Neuronal stem cell (in vitro differentiated cells): ENCODE measurements around the gene DIS3.

ENCODE experiments used
- DNase-seq: peaks from one replicate; pipeline ENCODE4 v3.0.0-alpha.2; 2013; ENCODE audit warnings: low spot score
- H2AFZ ChIP-seq: one replicate; pipeline ENCODE4 v1.6.1; 2013; ENCODE audit warnings: mild to moderate bottlenecking, low read length, inconsistent platforms
- H2AK5ac ChIP-seq: 2 replicates; pipeline ENCODE4 v1.6.1; 2013; ENCODE audit warnings: low read depth, mild to moderate bottlenecking, inconsistent platforms, low read length, moderate library complexity, mixed read lengths
- H2BK120ac ChIP-seq: 2 replicates; pipeline ENCODE4 v1.6.1; 2013; ENCODE audit warnings: low read depth, mild to moderate bottlenecking, inconsistent platforms, low read length, moderate library complexity, mixed read lengths
- H2BK12ac ChIP-seq: one replicate; pipeline ENCODE4 v1.6.1; 2013; ENCODE audit warnings: low read length, inconsistent platforms
- H2BK15ac ChIP-seq: 2 replicates; pipeline ENCODE4 v1.6.1; 2013; ENCODE audit warnings: mild to moderate bottlenecking, low read length, inconsistent platforms, mixed read lengths
- H2BK5ac ChIP-seq: one replicate; pipeline ENCODE4 v1.6.1; 2013; ENCODE audit warnings: inconsistent platforms, mild to moderate bottlenecking, low read length, moderate library complexity
- H3K14ac ChIP-seq: one replicate; pipeline ENCODE4 v1.6.1; 2013; ENCODE audit warnings: low read length, inconsistent platforms
- H3K18ac ChIP-seq: 2 replicates; pipeline ENCODE4 v1.6.1; 2013; ENCODE audit warnings: low read length, inconsistent platforms
- H3K23ac ChIP-seq: 2 replicates; pipeline ENCODE4 v1.6.1; 2013; ENCODE audit warnings: low read depth, mild to moderate bottlenecking, mixed read lengths, low read length, inconsistent platforms; ENCODE audit not compliant: poor library complexity
- H3K27ac ChIP-seq: replicated peaks from 3 replicates; pipeline ENCODE4 v1.5.1; 2013; ENCODE audit warnings: low read length, inconsistent platforms
- H3K27me3 ChIP-seq, 3 experiments: 2 replicates each; pipeline ENCODE4 v1.6.1; 2013; ENCODE audit warnings: low read length in 3 of 3, mild to moderate bottlenecking in 2 of 3, inconsistent platforms in 1 of 3, low read depth in 1 of 3, mixed read lengths in 1 of 3, moderate library complexity in 1 of 3; ENCODE audit not compliant: control insufficient read depth in 3 of 3, insufficient read depth in 3 of 3
- H3K36me3 ChIP-seq, 2 donors: replicated peaks in 1 of 2; 2 replicates each; pipeline ENCODE4 v1.6.1; 2013; ENCODE audit warnings: low read length in 2 of 2; ENCODE audit not compliant: control insufficient read depth in 2 of 2, insufficient read depth in 2 of 2
- H3K4ac ChIP-seq: 2 replicates; pipeline ENCODE4 v1.6.1; 2013; ENCODE audit warnings: inconsistent platforms, mild to moderate bottlenecking, low read length, moderate library complexity
- H3K4me1 ChIP-seq, 2 donors: 1 replicate in 1 of 2; 2 replicates in 1 of 2; pipeline ENCODE4 v1.6.1; 2013; ENCODE audit warnings: low read length in 2 of 2, low read depth in 1 of 2; ENCODE audit not compliant: control insufficient read depth in 2 of 2, insufficient read depth in 1 of 2
- H3K4me2 ChIP-seq: one replicate; pipeline ENCODE4 v1.6.1; 2013; ENCODE audit warnings: mild to moderate bottlenecking, low read length, inconsistent platforms; ENCODE audit not compliant: insufficient read depth, poor library complexity, severe bottlenecking
- H3K4me3 ChIP-seq, 2 donors: 2 replicates each; pipeline ENCODE4 v1.5.1; 2013; ENCODE audit warnings: low read length in 2 of 2, mild to moderate bottlenecking in 2 of 2, inconsistent platforms in 1 of 2, moderate library complexity in 1 of 2
- H3K79me1 ChIP-seq: one replicate; pipeline ENCODE4 v1.6.1; 2013; ENCODE audit warnings: low read depth, mild to moderate bottlenecking, inconsistent platforms, low read length, moderate library complexity
- H3K9ac ChIP-seq: one replicate; pipeline ENCODE4 v1.6.1; 2013; ENCODE audit warnings: mild to moderate bottlenecking, low read depth, low read length, inconsistent platforms; ENCODE audit not compliant: poor library complexity
- H3K9me3 ChIP-seq, 2 donors: replicated peaks in 1 of 2; 2 replicates each; pipeline versions ENCODE3 to v1.6.1; 2013; ENCODE audit warnings: low read length in 2 of 2, mild to moderate bottlenecking in 2 of 2, inconsistent platforms in 1 of 2, low read depth in 1 of 2, mixed read lengths in 1 of 2, moderate library complexity in 1 of 2; ENCODE audit not compliant: control insufficient read depth in 2 of 2, insufficient read depth in 1 of 2
- H4K8ac ChIP-seq: one replicate; pipeline ENCODE4 v1.6.1; 2013; ENCODE audit warnings: low read depth, mild to moderate bottlenecking, inconsistent platforms, low read length, moderate library complexity
- H4K91ac ChIP-seq: one replicate; pipeline ENCODE4 v1.6.1; 2013; ENCODE audit warnings: low read length, low read depth, mild to moderate bottlenecking, inconsistent platforms; ENCODE audit not compliant: poor library complexity
- WGBS, 2 donors: extraction: QIAGEN DNeasy Blood & Tissue Kit; methylation state at CpG; one replicate each; pipeline ENCODE4 v1.1.7; 2013; ENCODE audit warnings: missing lambda C conversion rate in 2 of 2, mixed read lengths in 1 of 2; ENCODE audit not compliant: insufficient read length in 2 of 2, insufficient replicate concordance in 1 of 2; ENCODE audit errors: extremely low coverage in 2 of 2; 5-methylcytosine and 5-hydroxymethylcytosine counted together

The DIS3 gene

GRCh38 chr13:72804301-72804700 lies 22.6 kb upstream of the DIS3 start:
- Histone ChIP-seq H3K4me1 (no peaks in the 10 kb centered on the region), H2BK12ac (no peak overlapping the region), H3K27ac (no peak overlapping the region), H4K8ac (no peak overlapping the region), H2AK5ac (no peak overlapping the region), H3K9ac (no peak overlapping the region), H3K36me3 (peaks cover 0 to 75% of the 10 kb centered on the region in 2 donors), H3K4ac (no peak overlapping the region), H2BK15ac (no peak overlapping the region), H3K4me2 (no peak overlapping the region), H2BK5ac (no peak overlapping the region), H3K23ac (no peak overlapping the region), H3K79me1 (no peaks in the 10 kb centered on the region), H2BK120ac (no peak overlapping the region), H4K91ac (no peak overlapping the region), H3K18ac (no peak overlapping the region), H3K27me3 (no peaks in the 10 kb centered on the region), H3K9me3 (no peaks in the 10 kb centered on the region), H3K4me3 (no peak overlapping the region), H2AFZ (no peak overlapping the region), H3K14ac (no peak overlapping the region)
- WGBS, 2 donors: no CpG with 5 or more reads among the region's 1 CpG
- no peak for DNase-seq

GRCh38 chr13:72798817-72799216 lies 17.1 kb upstream of the DIS3 start:
- Histone ChIP-seq H2BK5ac (no peak overlapping the region), H3K27ac (no peak overlapping the region), H2BK120ac (no peak overlapping the region), H3K4me2 (no peak overlapping the region), H3K79me1 (no peaks in the 10 kb centered on the region), H3K9me3 (peaks cover 0 to 2% of the 10 kb centered on the region in 2 donors), H3K4me3 (no peak overlapping the region), H3K9ac (no peak overlapping the region), H3K27me3 (no peaks in the 10 kb centered on the region), H2AK5ac (no peak overlapping the region), H3K36me3 (peaks cover 0 to 82% of the 10 kb centered on the region in 2 donors), H4K8ac (no peak overlapping the region), H2BK12ac (no peak overlapping the region), H3K23ac (no peak overlapping the region), H3K4me1 (no peaks in the 10 kb centered on the region), H3K14ac (no peak overlapping the region), H3K18ac (no peak overlapping the region), H2BK15ac (no peak overlapping the region), H4K91ac (no peak overlapping the region), H3K4ac (no peak overlapping the region), H2AFZ (no peak overlapping the region)
- WGBS, 2 donors: no CpG with 5 or more reads among the region's 3 CpGs
- no peak for DNase-seq

GRCh38 chr13:72792640-72793039 lies 10.9 kb upstream of the DIS3 start:
- H2BK15ac ChIP-seq: no peak overlapping the region
- no peak overlapping the region for H3K4me3 ChIP-seq
- no peak overlapping the region for H3K23ac ChIP-seq
- H2BK120ac ChIP-seq: no peak overlapping the region
- H3K36me3 ChIP-seq: peaks cover 4 to 80% of the 10 kb centered on the region in 2 donors
- H3K14ac ChIP-seq: no peak overlapping the region
- no peak overlapping the region for H4K8ac ChIP-seq
- no peak overlapping the region for H3K27ac ChIP-seq
- H3K9ac ChIP-seq: no peak overlapping the region
- H3K79me1 ChIP-seq: peaks cover 3% of the 10 kb centered on the region
- no CpG with 5 or more reads among the region's 2 CpGs for WGBS, 2 donors
- DNase-seq: no peak
- H2BK5ac ChIP-seq: no peak overlapping the region
- H3K9me3 ChIP-seq: peaks cover 0 to 8% of the 10 kb centered on the region in 2 donors
- no peak overlapping the region for H4K91ac ChIP-seq
- H3K4me2 ChIP-seq: no peak overlapping the region
- no peak overlapping the region for H3K18ac ChIP-seq
- H2AK5ac ChIP-seq: no peak overlapping the region
- no peak overlapping the region for H2AFZ ChIP-seq
- no peaks in the 10 kb centered on the region for H3K4me1 ChIP-seq
- H3K27me3 ChIP-seq: no peaks in the 10 kb centered on the region
- no peak overlapping the region for H2BK12ac ChIP-seq
- no peak overlapping the region for H3K4ac ChIP-seq

GRCh38 chr13:72788831-72789230 lies 7.1 kb upstream of the DIS3 start:
- no peaks in the 10 kb centered on the region for H3K4me1 ChIP-seq
- H3K9ac ChIP-seq: no peak overlapping the region
- peaks cover 0 to 6% of the 10 kb centered on the region in 2 donors for H3K9me3 ChIP-seq
- no peak overlapping the region for H4K8ac ChIP-seq
- H2BK120ac ChIP-seq: no peak overlapping the region
- peaks cover 4% of the 10 kb centered on the region for H3K79me1 ChIP-seq
- H2BK12ac ChIP-seq: no peak overlapping the region
- no peak overlapping the region for H3K4me3 ChIP-seq
- no CpG with 5 or more reads among the region's 1 CpG for WGBS, 2 donors
- DNase-seq: no peak
- no peak overlapping the region for H2AFZ ChIP-seq
- H3K4me2 ChIP-seq: no peak overlapping the region
- H3K14ac ChIP-seq: no peak overlapping the region
- H3K18ac ChIP-seq: no peak overlapping the region
- no peak overlapping the region for H3K27ac ChIP-seq
- no peak overlapping the region for H4K91ac ChIP-seq
- H3K4ac ChIP-seq: no peak overlapping the region
- no peaks in the 10 kb centered on the region for H3K27me3 ChIP-seq
- H3K23ac ChIP-seq: no peak overlapping the region
- no peak overlapping the region for H2AK5ac ChIP-seq
- no peak overlapping the region for H2BK5ac ChIP-seq
- H2BK15ac ChIP-seq: no peak overlapping the region
- peaks cover 7 to 77% of the 10 kb centered on the region in 2 donors for H3K36me3 ChIP-seq
